Right lung (tissue), 5 donors: ENCODE results near the gene LIN7B. TPM values are rescaled to one million over a fixed set of nuclear protein-coding genes. Genes with fewer than 3 reads are reported as not detected.
A peak's percentile ranks its signal among the peaks of the same experiment; 100 is the strongest.

Experiments
- DNase-seq, 2 donors: peaks; one replicate each; pipeline ENCODE4 v3.0.0-alpha.2; 2013
- polyA plus RNA-seq, 5 donors: library from polyadenylated mRNA; unstranded; fragments of 120-200 nt; gene quantifications; one replicate each; pipeline versions ENCODE4 v1.2.1 to v1.2.3, GENCODE V29; 2013; ENCODE audit warnings: inconsistent platforms in 1 of 5, low replicate concordance in 1 of 5; ENCODE audit not compliant: insufficient read length in 5 of 5, insufficient read depth in 1 of 5

Gene LIN7B
- polyA plus RNA-seq, 5 donors, result 6.4 to 14.5 (median 8.3) TPM

DNA sequence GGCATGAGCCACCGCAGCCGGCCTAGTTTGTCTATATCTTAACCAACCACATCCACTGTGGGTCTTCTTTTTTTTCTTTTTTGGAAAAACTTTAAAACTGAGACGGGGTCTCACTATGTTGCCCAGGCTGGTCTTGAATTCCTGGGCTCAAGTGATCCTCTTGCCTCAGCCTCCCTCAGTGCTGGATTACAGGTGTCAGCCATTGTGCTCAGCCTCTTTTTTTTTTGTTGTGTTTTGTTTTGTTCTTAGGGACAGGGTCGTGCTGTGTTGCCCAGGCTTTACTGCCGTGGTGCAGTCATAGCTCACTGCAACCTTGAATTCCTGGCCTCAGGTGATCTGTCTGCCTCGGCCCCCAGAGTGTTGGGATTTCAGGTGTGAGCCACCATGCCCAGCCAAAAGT lies 21.5 kb upstream of the LIN7B start:
- no peak for DNase-seq

DNA sequence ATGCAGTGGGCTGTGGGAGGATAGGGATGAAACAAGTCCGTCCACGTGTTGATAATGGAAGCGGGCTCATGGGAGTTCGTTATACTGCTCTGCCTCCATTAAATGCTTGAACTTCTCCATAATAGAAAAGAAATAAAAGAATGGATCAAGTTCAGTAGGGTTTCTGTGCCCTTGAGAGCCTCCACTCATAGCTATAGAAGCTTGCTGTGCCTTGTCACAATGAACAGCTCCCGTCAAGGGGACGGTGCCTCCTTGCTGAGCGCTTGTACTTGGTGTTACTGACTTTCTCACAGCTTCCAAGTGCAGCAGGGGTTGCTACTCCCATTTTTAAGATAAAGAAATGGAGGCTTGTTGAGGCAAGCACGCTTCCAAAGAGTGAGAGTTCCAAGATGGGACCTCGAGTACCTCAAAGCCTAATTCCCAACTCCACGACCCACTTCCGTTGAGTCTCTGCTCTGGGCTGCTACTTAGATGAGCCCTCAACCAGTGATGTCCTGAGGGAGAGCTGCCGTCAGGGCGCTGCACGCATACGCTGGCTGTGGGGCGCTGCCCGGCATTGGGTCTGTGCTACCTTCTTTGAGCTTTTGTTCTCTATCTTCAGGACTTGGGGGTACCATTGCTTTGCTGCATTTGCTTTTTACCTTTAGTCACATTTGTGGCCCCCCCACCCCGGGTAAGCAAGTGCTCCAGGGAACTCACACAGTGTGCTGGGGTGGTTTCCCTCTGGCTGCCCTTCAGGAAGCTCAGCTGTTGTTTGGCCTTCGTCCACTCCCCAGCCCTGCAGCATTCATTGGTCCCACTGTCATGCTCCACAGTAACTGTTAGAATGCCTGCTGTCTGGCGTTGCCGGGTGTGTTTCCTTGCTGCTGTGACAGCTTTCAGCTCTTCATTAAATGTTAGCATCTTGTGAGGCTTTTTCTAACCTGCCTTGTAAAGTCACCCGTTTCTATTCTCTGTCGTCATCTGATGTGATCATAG lies 19.4 kb upstream of the LIN7B start:
- DNase-seq, result no peak

DNA sequence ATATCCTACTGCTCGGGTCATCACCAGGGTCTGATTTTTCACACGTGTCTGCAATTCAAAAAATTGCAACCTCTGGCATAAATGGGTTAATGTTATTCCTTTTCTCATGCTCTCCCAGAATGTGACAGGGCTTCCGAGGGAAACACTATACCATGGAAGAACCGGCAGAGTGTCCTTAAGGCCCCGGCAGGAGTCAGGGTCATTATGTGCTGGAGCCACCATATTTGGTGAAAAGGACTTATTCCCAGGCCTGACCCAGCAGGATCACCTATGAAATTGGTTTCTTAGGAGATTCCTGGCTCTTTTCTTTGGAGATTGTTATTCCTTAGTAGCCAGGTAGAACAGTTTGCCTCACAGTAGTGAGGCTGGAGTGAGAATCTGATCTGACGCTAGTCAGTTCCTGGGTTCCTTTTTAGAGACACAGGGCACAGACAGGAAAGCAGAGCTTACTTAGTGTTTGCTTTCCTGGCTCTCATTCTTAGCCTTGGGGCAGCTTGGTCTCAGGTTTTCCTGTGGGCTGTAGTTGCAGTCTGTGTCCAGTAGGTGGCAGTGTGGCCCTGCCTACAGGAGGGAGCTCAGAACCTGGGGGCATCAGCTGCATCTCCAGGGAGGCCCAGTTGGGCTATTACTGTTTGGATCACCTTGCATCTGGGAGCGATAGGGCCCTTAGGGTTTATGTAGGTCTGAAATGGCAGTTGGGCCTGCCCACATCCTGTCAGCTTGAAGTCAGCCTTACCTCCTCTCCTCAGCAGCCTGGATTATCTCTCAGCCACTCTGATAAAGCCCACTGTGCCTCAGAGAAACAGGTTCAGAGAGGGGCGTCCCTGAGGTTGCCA lies 16.5 kb upstream of the LIN7B start:
- DNase-seq, result peak; percentile 42 to 65

DNA sequence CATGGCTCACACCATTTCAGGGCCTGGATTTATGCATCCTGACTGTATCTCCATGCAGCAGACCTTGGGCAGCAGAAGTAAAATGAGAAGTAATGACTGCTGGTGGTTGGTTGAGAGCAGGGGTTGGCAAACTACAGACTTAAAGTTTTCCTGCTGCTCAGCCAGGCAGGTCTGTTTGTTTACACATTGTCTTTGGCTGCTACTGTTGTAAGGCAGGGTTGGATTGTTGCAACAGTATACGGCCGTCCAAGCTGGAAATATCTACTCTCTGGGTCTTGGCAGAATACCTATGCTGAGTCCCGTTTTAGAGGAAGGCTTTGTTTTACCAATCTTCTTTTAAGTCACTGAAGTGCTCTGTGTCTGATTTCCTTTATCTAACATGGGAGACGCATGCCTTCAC lies 15.4 kb upstream of the LIN7B start:
- DNase-seq, result no peak

DNA sequence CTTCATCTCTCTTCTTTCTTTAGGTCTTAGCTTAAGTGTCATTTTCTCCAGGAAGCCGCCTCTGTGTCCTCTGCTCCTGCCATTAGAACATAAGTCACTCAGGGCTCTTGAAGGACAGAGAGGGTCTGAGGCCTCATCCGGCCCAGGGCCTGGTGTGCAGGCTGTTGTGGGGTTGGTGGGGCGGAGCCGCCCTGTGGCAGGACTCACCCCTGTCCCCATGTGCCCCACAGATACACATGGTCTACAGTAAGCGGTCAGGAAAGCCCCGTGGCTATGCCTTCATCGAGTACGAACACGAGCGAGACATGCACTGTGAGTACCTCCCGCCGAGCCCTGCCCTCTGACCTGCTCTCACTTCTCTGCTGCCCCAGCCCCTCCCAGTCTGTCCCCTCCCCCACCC lies 13.0 kb upstream of the LIN7B start:
- no peak for DNase-seq

DNA sequence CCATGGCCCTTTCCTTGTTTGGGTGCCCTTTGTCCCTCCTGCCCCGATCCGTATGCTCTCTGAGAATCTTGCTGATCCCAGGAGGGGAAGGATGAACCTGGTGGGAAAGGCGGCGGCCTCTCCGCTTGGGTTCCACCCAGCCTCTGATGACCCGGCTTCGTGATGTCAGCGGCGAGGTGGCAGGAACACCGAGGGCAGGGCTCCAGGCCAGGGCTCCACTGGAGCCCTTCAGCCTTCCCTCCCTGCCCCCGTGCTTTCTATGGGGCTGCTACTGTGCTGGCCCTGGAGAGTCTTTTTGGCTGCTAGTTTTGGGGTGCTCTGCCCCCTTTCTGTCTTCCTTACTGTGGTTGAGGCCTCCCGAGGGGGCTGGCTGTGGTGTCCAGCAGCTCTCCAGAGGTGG lies 11.9 kb upstream of the LIN7B start:
- DNase-seq, result no peak

DNA sequence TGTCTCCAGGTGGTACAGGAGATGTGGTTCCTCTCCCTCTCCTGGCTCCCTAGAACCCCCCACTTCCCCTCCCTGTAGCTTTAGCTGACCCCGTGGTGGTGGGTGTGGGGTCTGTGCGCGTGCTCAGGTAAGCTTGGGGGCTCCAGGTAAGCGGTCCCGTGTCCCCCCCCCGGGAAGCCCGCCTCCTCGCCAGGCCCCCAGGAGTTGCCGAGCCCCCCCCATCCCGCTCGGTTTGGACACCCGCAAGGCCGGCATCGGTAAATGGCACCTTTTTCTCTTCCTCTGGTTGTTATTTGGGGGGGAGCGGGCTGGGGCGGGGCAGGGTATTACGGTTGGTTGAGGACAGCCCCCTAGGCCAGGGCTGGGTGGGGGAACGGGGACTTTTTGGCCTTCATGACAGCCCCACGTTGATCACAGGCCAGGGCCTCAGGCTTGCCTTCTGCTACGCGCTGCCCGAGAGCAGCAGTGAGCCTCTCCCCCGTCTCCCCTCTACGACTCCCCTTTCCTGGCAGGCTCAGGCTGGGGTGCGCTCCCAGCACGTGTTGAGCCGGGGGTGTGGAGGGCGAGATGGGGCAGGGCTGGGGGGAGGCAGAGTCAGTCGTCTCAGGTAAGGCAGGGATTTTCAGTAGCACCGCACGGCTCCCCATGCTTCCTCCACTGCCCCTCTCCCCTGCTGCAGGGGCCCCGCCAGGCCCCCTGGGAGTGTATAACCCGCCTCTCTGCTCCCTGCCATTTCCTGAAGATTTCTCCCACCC lies 10.7 kb upstream of the LIN7B start:
- DNase-seq, result no peak

DNA sequence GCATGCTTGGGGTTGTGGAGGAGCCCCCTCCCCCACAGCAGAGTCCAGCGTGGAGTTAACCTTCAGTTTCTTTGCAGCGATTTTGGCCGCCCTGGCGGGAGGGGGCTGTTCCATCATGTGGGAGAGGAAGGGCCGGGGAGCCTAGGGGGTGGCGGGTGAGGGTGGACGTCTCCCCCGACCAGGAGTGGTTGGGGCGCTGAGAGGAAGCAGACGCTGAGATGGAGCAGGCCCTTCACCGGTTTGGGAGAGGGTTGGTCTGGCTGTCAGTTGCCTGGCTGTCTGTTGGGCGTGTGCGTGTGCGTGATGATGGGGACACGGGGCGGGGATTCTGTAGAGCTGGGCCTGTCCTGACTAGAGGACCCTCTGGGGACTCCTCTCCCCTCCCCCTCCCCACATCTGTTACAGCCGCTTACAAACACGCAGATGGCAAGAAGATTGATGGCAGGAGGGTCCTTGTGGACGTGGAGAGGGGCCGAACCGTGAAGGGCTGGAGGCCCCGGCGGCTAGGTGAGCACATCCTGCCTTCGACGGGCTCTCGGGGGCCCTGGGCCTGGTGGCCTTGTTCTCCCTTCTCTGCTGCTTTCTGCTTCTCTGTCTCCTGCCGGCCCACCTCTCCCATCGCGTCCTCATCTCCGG lies 9.8 kb upstream of the LIN7B start:
- no peak for DNase-seq

DNA sequence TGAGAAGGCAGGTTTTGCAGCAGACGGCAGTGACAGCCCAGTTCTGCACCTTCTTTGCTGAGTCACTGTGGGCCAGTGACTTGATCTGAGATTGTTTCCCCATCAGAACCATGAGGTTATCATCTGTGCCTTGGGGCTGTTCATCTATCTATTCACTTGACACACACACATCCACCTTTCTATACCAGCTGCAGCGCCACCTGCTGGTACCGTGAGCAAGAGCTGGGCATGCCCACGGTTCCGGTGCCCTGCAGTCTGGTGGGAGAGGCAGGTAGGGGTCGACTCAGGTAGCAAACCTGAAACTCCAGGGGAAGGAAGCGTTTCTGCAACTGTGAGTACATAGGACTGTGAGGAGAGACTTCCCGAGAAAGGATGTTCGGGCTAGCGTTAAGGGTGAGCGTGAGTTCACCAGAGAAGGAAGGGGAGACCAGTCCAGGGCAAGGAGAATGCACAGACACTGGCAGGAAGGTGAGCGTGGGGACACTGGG lies 7.5 kb upstream of the LIN7B start:
- DNase-seq, result no peak

DNA sequence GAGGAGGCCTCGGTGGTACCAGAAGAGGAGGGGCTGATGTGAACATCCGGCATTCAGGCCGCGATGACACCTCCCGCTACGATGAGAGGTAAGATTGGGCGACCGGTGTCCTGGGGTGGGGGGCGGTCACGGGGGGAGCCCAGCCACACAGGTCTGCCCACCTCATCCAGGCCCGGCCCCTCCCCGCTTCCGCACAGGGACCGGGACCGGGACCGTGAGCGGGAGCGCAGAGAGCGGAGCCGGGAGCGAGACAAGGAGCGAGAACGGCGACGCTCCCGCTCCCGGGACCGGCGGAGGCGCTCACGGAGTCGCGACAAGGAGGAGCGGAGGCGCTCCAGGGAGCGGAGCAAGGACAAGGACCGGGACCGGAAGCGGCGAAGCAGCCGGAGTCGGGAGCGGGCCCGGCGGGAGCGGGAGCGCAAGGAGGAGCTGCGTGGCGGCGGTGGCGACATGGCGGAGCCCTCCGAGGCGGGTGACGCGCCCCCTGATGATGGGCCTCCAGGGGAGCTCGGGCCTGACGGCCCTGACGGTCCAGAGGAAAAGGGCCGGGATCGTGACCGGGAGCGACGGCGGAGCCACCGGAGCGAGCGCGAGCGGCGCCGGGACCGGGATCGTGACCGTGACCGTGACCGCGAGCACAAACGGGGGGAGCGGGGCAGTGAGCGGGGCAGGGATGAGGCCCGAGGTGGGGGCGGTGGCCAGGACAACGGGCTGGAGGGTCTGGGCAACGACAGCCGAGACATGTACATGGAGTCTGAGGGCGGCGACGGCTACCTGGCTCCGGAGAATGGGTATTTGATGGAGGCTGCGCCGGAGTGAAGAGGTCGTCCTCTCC lies 6.3 kb upstream of the LIN7B start:
- no peak for DNase-seq

DNA sequence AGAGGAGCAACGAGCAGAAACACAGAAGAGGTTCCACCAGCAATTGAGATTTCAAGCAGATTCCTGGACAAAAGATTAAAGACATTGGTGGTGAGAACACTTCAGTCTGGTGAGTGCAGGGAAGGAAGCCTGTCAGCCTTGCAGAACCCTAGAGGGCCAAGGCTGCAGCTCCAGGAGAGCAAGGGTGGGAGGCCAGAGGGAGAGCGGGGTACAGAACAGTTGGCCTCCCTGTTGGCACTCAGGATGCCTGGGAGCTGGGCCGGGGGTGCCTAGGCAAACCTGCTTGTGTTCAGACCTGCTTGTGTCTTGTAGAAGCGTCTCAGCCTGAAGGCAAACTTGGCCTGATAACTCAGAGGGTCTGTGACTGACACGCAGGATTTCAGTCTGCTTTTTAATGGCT lies 5.1 kb upstream of the LIN7B start:
- no peak for DNase-seq

DNA sequence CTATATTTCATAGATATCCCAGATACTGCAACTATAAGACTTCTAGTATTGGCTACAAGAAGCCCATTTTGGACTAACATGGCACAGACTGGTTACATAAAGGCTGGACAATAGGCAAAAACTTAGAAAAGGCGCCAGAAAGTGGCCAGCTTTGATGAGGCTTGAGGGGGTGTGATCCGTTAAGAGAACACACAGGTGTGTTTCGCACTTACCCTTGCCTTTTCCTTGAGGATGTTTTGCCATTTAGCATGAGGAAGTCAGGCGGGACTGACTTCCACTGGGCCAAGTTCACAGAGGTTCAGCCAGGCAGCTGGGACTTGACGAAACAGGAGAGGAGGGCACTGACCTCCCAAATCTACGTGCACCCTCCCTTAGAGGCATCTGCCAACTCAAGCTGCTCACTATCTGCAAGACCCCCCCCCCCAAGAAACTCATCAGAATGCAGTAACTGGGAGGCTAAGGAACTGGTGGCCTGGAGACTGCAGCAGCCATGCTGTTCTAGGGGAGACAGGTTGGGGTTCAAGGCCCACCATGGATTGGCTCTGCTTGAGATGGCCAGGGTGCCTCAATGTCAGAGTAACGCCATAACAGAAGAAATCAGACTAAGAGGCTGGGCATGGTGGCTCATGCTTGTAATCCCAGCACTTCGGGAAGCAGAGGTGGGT lies 4.5 kb upstream of the LIN7B start:
- DNase-seq, result no peak

DNA sequence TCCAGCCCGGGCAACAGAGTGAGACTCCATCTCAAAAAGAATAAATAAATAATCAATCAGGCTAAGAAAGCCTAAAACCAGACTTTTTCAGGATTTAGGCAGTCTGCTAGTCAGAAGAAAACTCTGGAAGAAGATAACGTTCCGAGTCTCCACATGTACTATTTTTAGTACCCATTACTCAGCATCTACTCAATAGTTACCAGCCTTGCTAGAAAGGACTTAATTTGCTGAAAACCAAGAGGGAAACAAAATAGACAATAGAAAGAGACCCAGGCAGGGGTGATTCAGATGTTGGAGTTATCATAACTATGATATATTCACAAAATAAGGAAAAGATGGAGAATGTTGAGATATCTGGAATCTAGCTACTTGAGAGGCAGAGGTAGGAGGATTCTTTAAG lies 3.6 kb upstream of the LIN7B start:
- DNase-seq, result no peak

DNA sequence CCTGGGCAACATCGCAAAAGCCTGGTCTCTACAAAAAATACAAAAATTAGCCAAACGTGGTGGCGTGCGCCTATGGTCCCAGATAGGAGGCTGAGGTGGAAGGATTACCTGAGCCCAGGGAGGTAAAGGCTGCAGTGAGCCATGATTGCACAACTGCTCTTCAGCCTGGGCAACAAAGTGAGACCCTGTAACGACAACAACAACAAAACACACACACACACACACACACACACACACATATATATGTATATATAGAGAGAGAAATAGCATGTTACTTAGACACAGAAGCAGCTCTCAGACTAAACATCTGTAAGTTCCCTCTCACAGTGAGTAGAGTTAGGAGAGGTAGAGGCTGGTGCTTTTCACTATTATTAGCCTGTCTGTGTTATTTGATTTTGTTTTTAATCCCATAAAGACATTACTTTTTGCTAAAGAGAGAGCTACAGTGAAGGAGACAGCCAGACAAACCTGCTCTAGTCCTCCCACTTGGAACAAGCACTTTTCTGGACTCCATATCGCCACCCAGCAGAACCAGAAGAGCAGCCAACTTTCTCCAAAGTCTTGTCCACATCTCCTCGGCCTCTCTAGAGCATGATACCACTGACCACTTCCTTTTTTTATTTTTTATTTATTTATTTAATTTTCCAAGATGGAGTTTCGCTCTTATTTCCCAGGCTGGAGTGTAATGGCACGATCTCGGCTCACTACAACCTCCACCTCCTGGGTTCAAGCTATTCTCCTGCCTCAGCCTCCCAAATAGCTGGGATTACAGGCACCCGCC lies 2.8 kb upstream of the LIN7B start:
- DNase-seq, result no peak

DNA sequence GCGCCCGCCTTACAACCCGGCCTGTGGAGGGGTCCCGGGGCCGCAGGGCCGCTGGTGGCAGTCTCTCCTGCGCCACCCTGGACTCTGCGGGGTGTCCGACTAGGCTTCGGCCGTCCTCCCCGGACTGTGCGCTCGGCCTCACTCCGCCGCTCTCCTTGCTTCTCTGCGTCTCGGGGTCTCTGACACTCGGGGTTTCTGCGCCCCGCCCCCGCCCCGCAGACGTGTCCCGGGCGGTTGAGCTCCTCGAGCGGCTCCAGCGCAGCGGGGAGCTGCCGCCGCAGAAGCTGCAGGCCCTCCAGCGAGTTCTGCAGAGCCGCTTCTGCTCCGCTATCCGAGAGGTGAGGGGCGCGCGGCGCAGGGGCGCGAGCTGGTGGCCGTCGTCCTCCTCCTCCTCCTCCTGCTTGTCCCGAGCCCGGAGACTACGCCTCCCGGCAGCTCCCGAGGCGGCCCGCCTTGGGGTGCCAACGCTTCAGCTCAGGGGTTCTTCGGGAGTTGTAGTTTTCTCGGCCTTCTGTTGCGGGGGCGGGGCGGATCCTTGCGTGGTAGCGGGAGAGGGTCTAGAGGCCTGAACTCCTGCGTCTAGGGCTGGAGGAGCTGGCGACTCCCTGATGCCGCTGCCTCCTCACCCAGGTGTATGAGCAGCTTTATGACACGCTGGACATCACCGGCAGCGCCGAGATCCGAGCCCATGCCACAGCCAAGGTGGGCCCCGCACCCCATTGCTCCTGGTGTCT lies 627 bp downstream of the LIN7B start:
- peak; percentile 54 to 64 for DNase-seq

DNA sequence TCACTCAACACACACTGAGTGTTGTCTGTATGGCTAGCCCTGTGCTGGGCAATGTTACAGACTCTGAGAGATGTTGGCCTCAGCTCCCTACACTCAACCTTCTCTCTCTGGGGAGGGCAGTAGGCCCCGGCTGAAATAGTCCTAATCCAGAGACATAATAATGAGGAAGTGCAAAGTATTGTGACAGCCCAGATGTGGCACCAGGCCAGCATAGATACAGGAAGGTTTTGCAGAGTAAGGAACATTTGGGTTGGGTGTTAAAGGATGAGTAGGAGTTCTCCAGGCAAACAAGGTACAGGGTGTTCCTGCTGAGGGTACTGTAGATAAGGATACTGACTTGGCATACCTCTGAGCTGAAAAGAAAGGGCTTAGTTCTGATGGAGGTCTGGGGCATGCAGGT lies 2.4 kb downstream of the LIN7B start:
- DNase-seq, result no peak

DNA sequence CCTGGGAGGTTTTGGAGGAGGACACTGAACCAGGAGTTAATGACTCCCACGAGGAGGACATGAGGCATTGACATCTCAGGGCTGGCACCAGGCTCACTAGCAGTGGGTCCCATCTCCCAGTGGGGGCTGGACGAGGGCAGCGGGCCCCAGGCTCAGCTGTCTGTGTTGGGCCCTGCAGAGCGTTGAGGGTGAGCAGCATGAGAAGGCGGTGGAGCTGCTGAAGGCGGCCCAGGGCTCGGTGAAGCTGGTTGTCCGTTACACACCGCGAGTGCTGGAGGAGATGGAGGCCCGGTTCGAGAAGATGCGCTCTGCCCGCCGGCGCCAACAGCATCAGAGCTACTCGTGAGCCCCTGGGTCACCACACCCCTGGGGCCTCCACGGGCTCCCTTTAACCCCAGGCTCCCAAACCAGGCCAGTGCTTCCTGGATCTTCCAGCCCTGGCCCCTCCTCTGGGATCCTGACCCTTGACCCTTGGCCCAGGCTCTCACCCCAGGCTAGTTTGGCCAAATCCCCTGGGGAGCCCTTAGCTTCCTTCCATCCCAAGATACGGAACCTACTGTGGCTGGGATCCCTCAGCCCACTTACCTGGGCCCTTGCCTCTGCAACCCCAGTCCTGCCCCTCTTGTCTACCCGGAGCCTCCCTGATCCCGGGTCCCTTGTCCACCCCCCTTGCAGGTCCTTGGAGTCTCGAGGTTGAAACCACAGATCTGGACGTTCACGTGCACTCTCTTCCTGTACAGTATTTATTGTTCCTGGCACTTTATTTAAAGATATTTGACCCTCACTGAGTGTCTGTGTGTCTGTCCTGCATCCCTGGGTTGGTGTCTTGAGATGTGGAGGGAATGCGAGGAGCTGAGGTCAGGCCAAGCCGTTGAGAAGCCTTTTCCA lies 3.8 kb downstream of the LIN7B start:
- DNase-seq, result no peak
